ENCODE measurements around the gene ASRGL1.
"Not testable (repeated sequence)": the region's sequence is repeated elsewhere in the genome, so short reads cannot be mapped to it uniquely, and the experiment has no call there.

The ASRGL1 gene

DNA sequence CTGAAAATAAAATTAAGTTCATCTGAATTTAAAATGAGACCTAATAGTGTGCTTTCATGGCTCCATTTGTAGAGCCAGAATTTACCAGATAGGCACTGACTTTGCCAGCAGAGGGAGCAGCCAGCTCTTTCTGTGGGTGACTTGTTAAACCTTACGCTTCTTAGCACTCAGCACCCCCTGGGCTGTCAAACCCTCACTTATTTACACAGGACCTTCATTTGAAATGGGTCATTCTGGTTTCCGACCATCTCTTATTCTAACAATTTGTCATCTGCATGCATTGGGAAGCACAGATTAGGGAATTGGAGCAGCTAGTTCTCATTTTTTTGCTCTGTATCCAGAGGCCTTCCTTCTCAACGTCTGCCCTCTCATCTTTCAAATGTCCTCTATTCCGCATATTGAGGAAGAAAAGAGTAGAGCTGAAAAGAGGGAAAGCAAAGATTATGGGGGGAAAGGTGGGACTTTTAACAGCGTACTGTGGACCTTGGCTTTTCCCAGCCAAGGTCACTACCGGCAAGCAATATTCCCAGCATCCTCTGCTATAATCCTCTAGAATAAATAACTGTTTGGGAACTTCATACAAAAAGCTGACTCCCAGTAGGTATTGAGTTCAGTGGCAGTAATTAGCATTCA, 3.1 kb downstream of the ASRGL1 start:
- no peak overlapping the region for H4K91ac ChIP-seq (ENCODE audit: low read depth, low read length, poor library complexity)
- H3K4me3 ChIP-seq (ENCODE audit: low read length in 2 of 2): no peak overlapping the region
- H3K27me3 ChIP-seq (ENCODE audit: control insufficient read depth in 3 of 3, insufficient read depth in 3 of 3, low read depth in 1 of 3, low read length in 3 of 3): peaks cover 0 to 22% (median 0%) of the 10 kb centered on the region in 3 experiments
- peaks cover 0 to 2% of the 10 kb centered on the region in 2 donors for H3K4me1 ChIP-seq (ENCODE audit: control insufficient read depth in 2 of 2, insufficient read depth in 1 of 2, low read depth in 1 of 2, low read length in 2 of 2)
- no peak overlapping the region for H2AK5ac ChIP-seq (ENCODE audit: low read depth, low read length)
- no peak overlapping the region for H2BK120ac ChIP-seq (ENCODE audit: low read depth, low read length)
- no peak overlapping the region for H4K8ac ChIP-seq (ENCODE audit: low read depth, low read length)
- H2BK12ac ChIP-seq (ENCODE audit: low read length): no peak overlapping the region
- H3K4me2 ChIP-seq (ENCODE audit: insufficient read depth, low read length, poor library complexity, severe bottlenecking): no peak overlapping the region
- H2AFZ ChIP-seq (ENCODE audit: low read length): no peak overlapping the region
- H3K36me3 ChIP-seq (replicated peaks in 1 of 2; ENCODE audit: control insufficient read depth in 2 of 2, insufficient read depth in 2 of 2, low read length in 2 of 2): peaks cover 0 to 2% of the 10 kb centered on the region in 2 donors
- H2BK15ac ChIP-seq (ENCODE audit: low read length): no peak overlapping the region
- H3K23ac ChIP-seq (ENCODE audit: low read depth, low read length, poor library complexity): no peak overlapping the region
- H3K14ac ChIP-seq (ENCODE audit: low read length): no peak overlapping the region
- no CpG with 5 or more reads among the region's 6 CpGs for WGBS, 2 donors (ENCODE audit: extremely low coverage in 2 of 2, insufficient read length in 2 of 2, insufficient replicate concordance in 1 of 2)
- no peak overlapping the region for H3K18ac ChIP-seq (ENCODE audit: low read length)
- no peak overlapping the region for H2BK5ac ChIP-seq (ENCODE audit: low read length)
- DNase-seq (ENCODE audit: low spot score): peak; percentile 18
- H3K4ac ChIP-seq (ENCODE audit: low read length): no peak overlapping the region
- peaks cover 0 to 12% of the 10 kb centered on the region in 2 donors for H3K9me3 ChIP-seq (replicated peaks in 1 of 2; ENCODE audit: control insufficient read depth in 2 of 2, insufficient read depth in 1 of 2, low read depth in 1 of 2, low read length in 2 of 2)
- H3K79me1 ChIP-seq (ENCODE audit: low read depth, low read length): no peaks in the 10 kb centered on the region
- no peak overlapping the region for H3K9ac ChIP-seq (ENCODE audit: low read depth, low read length, poor library complexity)
- H3K27ac ChIP-seq (replicated peaks; ENCODE audit: low read length): no peak overlapping the region

- Histone ChIP-seq H2AK5ac (ENCODE audit: low read depth, low read length) (no peak overlapping the region), H3K4me2 (ENCODE audit: insufficient read depth, low read length, poor library complexity, severe bottlenecking) (no peak overlapping the region), H3K9ac (ENCODE audit: low read depth, low read length, poor library complexity) (no peak overlapping the region), H3K4me3 (ENCODE audit: low read length in 2 of 2) (no peak overlapping the region), H3K4ac (ENCODE audit: low read length) (no peak overlapping the region), H3K79me1 (ENCODE audit: low read depth, low read length) (no peaks in the 10 kb centered on the region), H3K9me3 (replicated peaks in 1 of 2; ENCODE audit: control insufficient read depth in 2 of 2, insufficient read depth in 1 of 2, low read depth in 1 of 2, low read length in 2 of 2) (peaks cover 0 to 3% of the 10 kb centered on the region in 2 donors), H2BK12ac (ENCODE audit: low read length) (no peak overlapping the region), H4K91ac (ENCODE audit: low read depth, low read length, poor library complexity) (no peak overlapping the region), H4K8ac (ENCODE audit: low read depth, low read length) (no peak overlapping the region), H3K27ac (replicated peaks; ENCODE audit: low read length) (no peak overlapping the region), H2BK5ac (ENCODE audit: low read length) (no peak overlapping the region), H3K4me1 (ENCODE audit: control insufficient read depth in 2 of 2, insufficient read depth in 1 of 2, low read depth in 1 of 2, low read length in 2 of 2) (peaks cover 0 to 2% of the 10 kb centered on the region in 2 donors), H2AFZ (ENCODE audit: low read length) (no peak overlapping the region), H3K18ac (ENCODE audit: low read length) (no peak overlapping the region), H3K27me3 (ENCODE audit: control insufficient read depth in 3 of 3, insufficient read depth in 3 of 3, low read depth in 1 of 3, low read length in 3 of 3) (peaks cover 0 to 10% (median 0%) of the 10 kb centered on the region in 3 experiments), H3K14ac (ENCODE audit: low read length) (no peak overlapping the region), H3K36me3 (replicated peaks in 1 of 2; ENCODE audit: control insufficient read depth in 2 of 2, insufficient read depth in 2 of 2, low read length in 2 of 2) (peaks cover 0 to 3% of the 10 kb centered on the region in 2 donors), H2BK120ac (ENCODE audit: low read depth, low read length) (no peak overlapping the region), H3K23ac (ENCODE audit: low read depth, low read length, poor library complexity) (no peak overlapping the region), H2BK15ac (ENCODE audit: low read length) (no peak overlapping the region)
- WGBS, 2 donors (ENCODE audit: extremely low coverage in 2 of 2, insufficient read length in 2 of 2, insufficient replicate concordance in 1 of 2): 100% methylated on average over 2 of the region's 4 CpGs; no CpG with 5 or more reads in 1 of the 2 donors
- no peak for DNase-seq (ENCODE audit: low spot score)
Measured at GRCh38 chr11:62341588-62341987, 4.3 kb downstream of the ASRGL1 start.

GRCh38 chr11:62343646-62344190, 6.5 kb downstream of the ASRGL1 start:
- H3K4me1 ChIP-seq (ENCODE audit: control insufficient read depth in 2 of 2, insufficient read depth in 1 of 2, low read depth in 1 of 2, low read length in 2 of 2); H3K9me3 ChIP-seq (replicated peaks in 1 of 2; ENCODE audit: control insufficient read depth in 2 of 2, insufficient read depth in 1 of 2, low read depth in 1 of 2, low read length in 2 of 2); H3K9ac ChIP-seq (ENCODE audit: low read depth, low read length, poor library complexity); H3K18ac ChIP-seq (ENCODE audit: low read length); H2BK5ac ChIP-seq (ENCODE audit: low read length); H2BK15ac ChIP-seq (ENCODE audit: low read length); H2AK5ac ChIP-seq (ENCODE audit: low read depth, low read length); H3K4ac ChIP-seq (ENCODE audit: low read length); H3K23ac ChIP-seq (ENCODE audit: low read depth, low read length, poor library complexity); H3K4me2 ChIP-seq (ENCODE audit: insufficient read depth, low read length, poor library complexity, severe bottlenecking); H3K79me1 ChIP-seq (ENCODE audit: low read depth, low read length); H2BK12ac ChIP-seq (ENCODE audit: low read length); H3K14ac ChIP-seq (ENCODE audit: low read length); H3K27ac ChIP-seq (replicated peaks; ENCODE audit: low read length); H4K91ac ChIP-seq (ENCODE audit: low read depth, low read length, poor library complexity); H4K8ac ChIP-seq (ENCODE audit: low read depth, low read length); H3K36me3 ChIP-seq (replicated peaks in 1 of 2; ENCODE audit: control insufficient read depth in 2 of 2, insufficient read depth in 2 of 2, low read length in 2 of 2); H3K4me3 ChIP-seq (ENCODE audit: low read length in 2 of 2); H2AFZ ChIP-seq (ENCODE audit: low read length); DNase-seq (ENCODE audit: low spot score); H3K27me3 ChIP-seq (ENCODE audit: control insufficient read depth in 3 of 3, insufficient read depth in 3 of 3, low read depth in 1 of 3, low read length in 3 of 3); H2BK120ac ChIP-seq (ENCODE audit: low read depth, low read length): not testable (repeated sequence)
- WGBS, 2 donors (ENCODE audit: extremely low coverage in 2 of 2, insufficient read length in 2 of 2, insufficient replicate concordance in 1 of 2): no CpG with 5 or more reads among the region's 7 CpGs

DNA sequence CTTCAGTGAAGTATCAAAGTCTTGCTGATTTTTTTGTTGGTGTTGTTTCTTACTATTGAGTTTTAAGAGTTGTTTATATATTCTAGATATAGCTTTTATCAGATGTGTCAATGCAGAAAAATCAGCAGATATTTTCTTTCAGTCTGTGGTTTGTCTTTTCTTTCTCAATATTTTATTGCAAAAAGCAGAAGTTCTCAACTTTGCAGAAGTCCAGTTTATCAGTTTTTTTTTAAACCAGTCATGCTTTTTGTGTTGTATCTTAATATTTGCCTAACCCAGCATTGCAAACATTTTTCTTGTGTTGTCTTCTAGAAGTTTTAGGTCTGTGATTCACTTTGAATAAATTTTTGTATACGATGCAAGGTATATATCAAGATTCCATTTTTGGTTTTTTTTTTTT, 7.0 kb downstream of the ASRGL1 start:
- H3K9me3 ChIP-seq (replicated peaks in 1 of 2; ENCODE audit: control insufficient read depth in 2 of 2, insufficient read depth in 1 of 2, low read depth in 1 of 2, low read length in 2 of 2): no peaks in the 10 kb centered on the region
- H2BK5ac ChIP-seq (ENCODE audit: low read length): no peak overlapping the region
- peaks cover 0 to 3% of the 10 kb centered on the region in 2 donors for H3K36me3 ChIP-seq (replicated peaks in 1 of 2; ENCODE audit: control insufficient read depth in 2 of 2, insufficient read depth in 2 of 2, low read length in 2 of 2)
- H3K4me2 ChIP-seq (ENCODE audit: insufficient read depth, low read length, poor library complexity, severe bottlenecking): no peak overlapping the region
- H3K4me1 ChIP-seq (ENCODE audit: control insufficient read depth in 2 of 2, insufficient read depth in 1 of 2, low read depth in 1 of 2, low read length in 2 of 2): no peaks in the 10 kb centered on the region
- no peak overlapping the region for H2BK15ac ChIP-seq (ENCODE audit: low read length)
- no CpG with 5 or more reads among the region's 1 CpG for WGBS, 2 donors (ENCODE audit: extremely low coverage in 2 of 2, insufficient read length in 2 of 2, insufficient replicate concordance in 1 of 2)
- no peak overlapping the region for H4K91ac ChIP-seq (ENCODE audit: low read depth, low read length, poor library complexity)
- no peak overlapping the region for H4K8ac ChIP-seq (ENCODE audit: low read depth, low read length)
- no peak for DNase-seq (ENCODE audit: low spot score)
- H3K14ac ChIP-seq (ENCODE audit: low read length): no peak overlapping the region
- H3K79me1 ChIP-seq (ENCODE audit: low read depth, low read length): no peaks in the 10 kb centered on the region
- H3K4me3 ChIP-seq (ENCODE audit: low read length in 2 of 2): no peak overlapping the region
- no peak overlapping the region for H2AK5ac ChIP-seq (ENCODE audit: low read depth, low read length)
- no peak overlapping the region for H3K9ac ChIP-seq (ENCODE audit: low read depth, low read length, poor library complexity)
- H3K4ac ChIP-seq (ENCODE audit: low read length): no peak overlapping the region
- H3K23ac ChIP-seq (ENCODE audit: low read depth, low read length, poor library complexity): no peak overlapping the region
- no peak overlapping the region for H2AFZ ChIP-seq (ENCODE audit: low read length)
- no peak overlapping the region for H2BK12ac ChIP-seq (ENCODE audit: low read length)
- no peaks in the 10 kb centered on the region for H3K27me3 ChIP-seq (ENCODE audit: control insufficient read depth in 3 of 3, insufficient read depth in 3 of 3, low read depth in 1 of 3, low read length in 3 of 3)
- H2BK120ac ChIP-seq (ENCODE audit: low read depth, low read length): no peak overlapping the region
- H3K27ac ChIP-seq (replicated peaks; ENCODE audit: low read length): no peak overlapping the region
- no peak overlapping the region for H3K18ac ChIP-seq (ENCODE audit: low read length)

Measured in neuronal stem cell (in vitro differentiated cells).